Common myeloid progenitor, CD34-positive (primary cell): ENCODE data around the gene PRMT9.
A peak's percentile ranks its signal among the peaks of the same experiment; 100 is the strongest.

ENCODE experiments used
- CTCF ChIA-PET: fragments of 350-600 bp; sonication (Branson Sonifier 250); formaldehyde crosslinking; loops from one replicate; lab custom pipeline; 2021; ENCODE audit warnings: antibody characterized with exemption; lab: Charles Lee
- POLR2A ChIA-PET: fragments of 350-600 bp; sonication (Branson Sonifier 250); formaldehyde crosslinking; loops from one replicate; lab custom pipeline; 2021; ENCODE audit warnings: antibody characterized with exemption; lab: Charles Lee
- DNase-seq, 3 donors: peaks; one replicate each; pipeline versions ENCODE4 v3.0.0 to v3.0.0-alpha.2; 2013
- H3K27ac ChIP-seq, 2 experiments: 1 replicate in 1 of 2; 2 replicates in 1 of 2; pipeline ENCODE4 v1.7.0; 2013; ENCODE audit warnings: inconsistent platforms in 2 of 2, low read length in 2 of 2, mild to moderate bottlenecking in 2 of 2, low read depth in 1 of 2, moderate library complexity in 1 of 2; ENCODE audit not compliant: severe bottlenecking in 2 of 2, insufficient read depth in 1 of 2, poor library complexity in 1 of 2
- H3K27me3 ChIP-seq, 5 experiments: replicated peaks in 2 of 5; 1 replicate in 3 of 5; 2 replicates in 2 of 5; pipeline versions ENCODE4 v1.6.1 to v1.7.0; 2013; ENCODE audit warnings: low read length in 4 of 5, mild to moderate bottlenecking in 2 of 5, moderate library complexity in 2 of 5, inconsistent platforms in 1 of 5; ENCODE audit not compliant: insufficient read depth in 5 of 5, control insufficient read depth in 4 of 5
- H3K36me3 ChIP-seq, 4 experiments: 1 replicate in 2 of 4; 2 replicates in 2 of 4; pipeline versions ENCODE4 v1.6.1 to v1.7.0; 2013; ENCODE audit warnings: low read length in 3 of 4, control low read depth in 1 of 4, mild to moderate bottlenecking in 1 of 4; ENCODE audit not compliant: control insufficient read depth in 4 of 4, insufficient read depth in 4 of 4
- H3K4me1 ChIP-seq, 4 experiments: 1 replicate in 3 of 4; 2 replicates in 1 of 4; pipeline versions ENCODE4 v1.6.1 to v1.7.1; 2013; ENCODE audit warnings: low read length in 3 of 4, mild to moderate bottlenecking in 3 of 4, control low read depth in 1 of 4, inconsistent platforms in 1 of 4, moderate library complexity in 1 of 4; ENCODE audit not compliant: control insufficient read depth in 4 of 4, insufficient read depth in 4 of 4; ENCODE audit errors: control extremely low read depth in 1 of 4
- H3K4me3 ChIP-seq, 7 experiments: 1 replicate in 4 of 7; 2 replicates in 3 of 7; pipeline versions ENCODE4 v1.5.1 to v1.7.0; 2013; ENCODE audit warnings: mild to moderate bottlenecking in 7 of 7, low read length in 6 of 7, moderate library complexity in 6 of 7, inconsistent platforms in 2 of 7, low read depth in 2 of 7, control low read depth in 1 of 7; ENCODE audit not compliant: insufficient read depth in 4 of 7, control insufficient read depth in 1 of 7; ENCODE audit errors: extremely low read depth in 1 of 7
- H3K9me3 ChIP-seq, 5 experiments: 1 replicate in 4 of 5; 2 replicates in 1 of 5; pipeline versions ENCODE4 v1.6.1 to v1.7.1; 2013; ENCODE audit warnings: low read length in 4 of 5, mild to moderate bottlenecking in 2 of 5, inconsistent platforms in 1 of 5, low read depth in 1 of 5, moderate library complexity in 1 of 5; ENCODE audit not compliant: control insufficient read depth in 4 of 5, insufficient read depth in 2 of 5; ENCODE audit errors: control extremely low read depth in 1 of 5
- WGBS: methylation state at CpG from one replicate; pipeline ENCODE4 v1.1.5; 2013; ENCODE audit not compliant: insufficient coverage; 5-methylcytosine and 5-hydroxymethylcytosine counted together

PRMT9 gene

GRCh38 chr4:147626903-147627302, 57.1 kb downstream of the PRMT9 start:
- H3K27ac ChIP-seq = no peak overlapping the region
- DNase-seq = no peak
- CTCF ChIA-PET = interaction anchor here (1.3 kb wide), 1 partner anchor 11 kb away, joined by 3 read pairs; no protein-coding TSS in a partner anchor
- H3K36me3 ChIP-seq = peaks cover 14 to 82% (median 33%) of the 10 kb centered on the region in 4 experiments
- POLR2A ChIA-PET = no interaction called here
- WGBS = 100% methylated on average over 3 of the region's 4 CpGs
- no peaks in the 10 kb centered on the region for H3K27me3 ChIP-seq
- H3K4me3 ChIP-seq = no peak overlapping the region
- no peaks in the 10 kb centered on the region for H3K9me3 ChIP-seq
- H3K4me1 ChIP-seq = no peaks in the 10 kb centered on the region

- Histone ChIP-seq H3K9me3 (no peaks in the 10 kb centered on the region), H3K36me3 (peaks cover 11 to 73% (median 31%) of the 10 kb centered on the region in 4 experiments), H3K27ac (no peak overlapping the region), H3K4me1 (peaks cover 0 to 5% (median 3%) of the 10 kb centered on the region in 4 experiments), H3K27me3 (no peaks in the 10 kb centered on the region), H3K4me3 (no peak overlapping the region)
- WGBS = 100% methylated on average over 4 of the region's 6 CpGs
- CTCF ChIA-PET = no interaction called here
- POLR2A ChIA-PET = interaction anchor here (0.5 kb wide), 1 partner anchor 596 kb away, joined by 3 read pairs; no protein-coding TSS in a partner anchor
- no peak for DNase-seq
These were observed 58.2 kb downstream of the PRMT9 start for GRCh38 chr4:147625733-147626132.

- H3K4me3 ChIP-seq = peak overlapping the region in 1 of 7 experiments; percentile 12
- H3K27me3 ChIP-seq = no peaks in the 10 kb centered on the region
- DNase-seq = peak in 2 of 3 donors; percentile 9 to 12
- no peaks in the 10 kb centered on the region for H3K9me3 ChIP-seq
- POLR2A ChIA-PET = no interaction called here
- WGBS = 95% methylated on average over 2 of the region's 2 CpGs
- H3K36me3 ChIP-seq = peaks cover 8 to 26% (median 17%) of the 10 kb centered on the region in 4 experiments
- CTCF ChIA-PET = interaction anchor here (0.8 kb wide), 1 partner anchor 24 kb away, joined by 3 read pairs; no protein-coding TSS in a partner anchor
- peaks cover 11 to 31% (median 17%) of the 10 kb centered on the region in 4 experiments for H3K4me1 ChIP-seq
- H3K27ac ChIP-seq = no peak overlapping the region
These were observed 63.6 kb downstream of the PRMT9 start for GRCh38 chr4:147620315-147620714.

- CTCF ChIA-PET = interaction anchor here (0.9 to 3.8 kb wide), 6 partner anchors 12 to 248 kb away, joined by 3 to 27 read pairs (median 3); partner anchors contain the start of gene ARHGAP10
These were observed 65.9 kb downstream of the PRMT9 start for GRCh38 chr4:147617841-147618691.

GRCh38 chr4:147617173-147617840, 66.7 kb downstream of the PRMT9 start, which contains the start of gene TMEM184C:
TMEM184C (plus strand) TSS chr4:147617397; CDS start chr4:147617957, 560 bp downstream.
- ChIA-PET POLR2A (interaction anchor here (0.6 to 1.1 kb wide), 2 partner anchors 51 to 66 kb away, joined by 3 read pairs; partner anchors contain the start of gene PRMT9), CTCF (interaction anchor here (0.7 to 3.8 kb wide), 8 partner anchors 12 to 248 kb away, joined by 3 to 27 read pairs (median 4); partner anchors contain the start of gene ARHGAP10)
- 0% methylated on average over 37 of the region's 37 CpGs for WGBS

More at GRCh38 chr4:147617841-147618691, 65.9 kb downstream of the PRMT9 start:
- POLR2A ChIA-PET = interaction anchor here (1.1 kb wide), 1 partner anchor 66 kb away, joined by 3 read pairs; the partner anchor contains the start of gene PRMT9
- peaks cover 11 to 31% (median 17%) of the 10 kb centered on the region in 4 experiments for H3K4me1 ChIP-seq
- no peaks in the 10 kb centered on the region for H3K9me3 ChIP-seq
- H3K36me3 ChIP-seq = peaks cover 3 to 14% (median 11%) of the 10 kb centered on the region in 4 experiments
- peaks cover 0 to 5% (median 0%) of the 10 kb centered on the region in 5 experiments for H3K27me3 ChIP-seq
- H3K4me3 ChIP-seq = peak overlapping the region; percentile 92 to 100 (median 97)
- 0% methylated on average over 10 of the region's 17 CpGs for WGBS
- peak in 1 of 3 donors; percentile 4 for DNase-seq
- H3K27ac ChIP-seq = peak overlapping the region; percentile 91 to 95

GRCh38 chr4:147616849-147617172, 67.2 kb downstream of the PRMT9 start:
- 50% methylated on average over 4 of the region's 6 CpGs for WGBS
- H3K27ac ChIP-seq = peak overlapping the region in 1 of 2 experiments; percentile 91
- CTCF ChIA-PET = interaction anchor here (0.7 to 3.8 kb wide), 8 partner anchors 13 to 249 kb away, joined by 3 to 27 read pairs (median 4); partner anchors contain the start of gene ARHGAP10

More at GRCh38 chr4:147617173-147617840, 66.7 kb downstream of the PRMT9 start, which contains the start of gene TMEM184C:
- peak within 1 kb of the TSS; percentile 91 to 95 for H3K27ac ChIP-seq
- peak within 1 kb of the TSS; percentile 92 to 100 (median 97) for H3K4me3 ChIP-seq
- peaks cover 0 to 5% (median 0%) of the 10 kb centered on the region in 5 experiments for H3K27me3 ChIP-seq
- peak; percentile 96 to 99 (median 99) for DNase-seq
- H3K36me3 ChIP-seq = peaks cover 3 to 8% (median 5%) of the 10 kb centered on the region in 4 experiments
- H3K4me1 ChIP-seq = peaks cover 11 to 31% (median 17%) of the 10 kb centered on the region in 4 experiments
- no peaks in the 10 kb centered on the region for H3K9me3 ChIP-seq

More at GRCh38 chr4:147616849-147617172, 67.2 kb downstream of the PRMT9 start:
- Histone ChIP-seq H3K4me3 (peak overlapping the region; percentile 92 to 100 (median 97)), H3K36me3 (peaks cover 3 to 8% (median 5%) of the 10 kb centered on the region in 4 experiments), H3K4me1 (peaks cover 11 to 31% (median 17%) of the 10 kb centered on the region in 4 experiments), H3K27me3 (peaks cover 0 to 5% (median 0%) of the 10 kb centered on the region in 5 experiments), H3K9me3 (no peaks in the 10 kb centered on the region)
- POLR2A ChIA-PET = interaction anchor here (0.6 kb wide), 1 partner anchor 50 kb away, joined by 3 read pairs; no protein-coding TSS in a partner anchor
- no peak for DNase-seq
